ENCODE results near the gene SLC51A.

- TF ChIP-seq SUZ12 (IDR thresholded peaks at IDR 0.05; ENCODE audit: extremely low read depth, insufficient read depth, insufficient read length) (no peak), ZNF274 (IDR thresholded peaks at IDR 0.05; ENCODE audit: low read depth, low read length) (no peak)
Measured at GRCh38 chr3:196177967-196178366, 38.4 kb upstream of the SLC51A start.

Data from NT2/D1 (cell line).